HEK293 (cell line): ENCODE results near the gene ARMH4.
A peak's percentile ranks its signal among the peaks of the same experiment; 100 is the strongest.

ENCODE experiments used
- CTCF ChIA-PET: fragments of 350-600 bp; formaldehyde crosslinking; extraction: SDS; loops from one replicate; lab custom pipeline; 2021; ENCODE audit warnings: antibody characterized with exemption; lab: Yijun Ruan, JAX
- POLR2A ChIA-PET: fragments of 300-600 bp; formaldehyde crosslinking; extraction: SDS; loops from one replicate; lab custom pipeline; 2020; ENCODE audit warnings: antibody characterized with exemption, inconsistent platforms; lab: Yijun Ruan, JAX
- H3K27ac ChIP-seq: fragments of 200-500 bp; sonication (Bioruptor generic); 2 replicates; pipeline ENCODE4 v1.5.1; 2014; ENCODE audit warnings: low read depth, low read length, control low read depth, inconsistent platforms; ENCODE audit errors: extremely low read depth
- H3K36me3 ChIP-seq, 2 experiments: fragments of 200-500 bp in 1 of 2; sonication (Bioruptor generic) in 1 of 2; 1 replicate in 1 of 2; 2 replicates in 1 of 2; pipeline ENCODE4 v1.5.1; 2014 to 2017; ENCODE audit warnings: inconsistent platforms in 2 of 2, low read length in 2 of 2; ENCODE audit not compliant: control insufficient read depth in 2 of 2, insufficient read depth in 1 of 2
- H3K4me1 ChIP-seq: fragments of 200-500 bp; sonication (Bioruptor generic); 2 replicates; pipeline ENCODE4 v1.5.1; 2014; ENCODE audit warnings: mild to moderate bottlenecking, low read length, inconsistent platforms; ENCODE audit not compliant: control insufficient read depth, insufficient read depth
- H3K4me3 ChIP-seq: 2 replicates; pipeline ENCODE4 v1.5.1; 2011; ENCODE audit warnings: low read depth, mild to moderate bottlenecking, control low read depth, low read length, moderate library complexity
- H3K9me3 ChIP-seq: fragments of 200-500 bp; sonication (Bioruptor generic); 2 replicates; pipeline ENCODE4 v1.5.1; 2014; ENCODE audit warnings: low read depth, low read length, inconsistent platforms; ENCODE audit not compliant: control insufficient read depth, insufficient read depth
- BCL11B ChIP-seq: fragments of 450-650 bp; formaldehyde crosslinking; IDR thresholded peaks from 2 replicates; pipeline ENCODE4 v1.5.1; 2016; ENCODE audit warnings: low read depth, missing biosample characterization, missing genetic modification characterization
- EGR2 ChIP-seq: fragments of 450-650 bp; formaldehyde crosslinking; IDR thresholded peaks from 2 replicates; pipeline ENCODE4 v1.5.1; 2016; ENCODE audit warnings: low read depth, missing biosample characterization, missing genetic modification characterization
- GLIS1 ChIP-seq: fragments of 450-650 bp; formaldehyde crosslinking; IDR thresholded peaks from 2 replicates; pipeline ENCODE4 v1.5.1; 2016; ENCODE audit warnings: missing biosample characterization, missing genetic modification characterization
- GLIS2 ChIP-seq: fragments of 450-650 bp; formaldehyde crosslinking; IDR thresholded peaks from 2 replicates; pipeline ENCODE4 v1.5.1; 2016; ENCODE audit warnings: missing biosample characterization, missing genetic modification characterization
- KLF1 ChIP-seq: fragments of 450-650 bp; formaldehyde crosslinking; IDR thresholded peaks from 2 replicates; pipeline ENCODE4 v1.5.1; 2016; ENCODE audit warnings: missing biosample characterization, missing genetic modification characterization
- KLF7 ChIP-seq: fragments of 450-650 bp; formaldehyde crosslinking; IDR thresholded peaks from 2 replicates; pipeline ENCODE4 v1.5.1; 2016; ENCODE audit warnings: missing biosample characterization, missing genetic modification characterization, borderline replicate concordance
- KLF9 ChIP-seq: fragments of 450-650 bp; formaldehyde crosslinking; IDR thresholded peaks from 2 replicates; pipeline ENCODE4 v1.5.1; 2016; ENCODE audit warnings: missing biosample characterization, missing genetic modification characterization, low read depth
- OSR2 ChIP-seq: fragments of 450-650 bp; formaldehyde crosslinking; IDR thresholded peaks from 2 replicates; pipeline ENCODE4 v1.5.1; 2016; ENCODE audit warnings: missing biosample characterization, missing genetic modification characterization
- PRDM10 ChIP-seq: fragments of 450-650 bp; formaldehyde crosslinking; IDR thresholded peaks from 2 replicates; pipeline ENCODE4 v1.5.1; 2016; ENCODE audit warnings: missing biosample characterization, missing genetic modification characterization
- REST ChIP-seq: fragments of 450-650 bp; formaldehyde crosslinking; IDR thresholded peaks from 2 replicates; pipeline ENCODE4 v1.5.1; 2016; ENCODE audit warnings: missing biosample characterization, missing genetic modification characterization
- SP2 ChIP-seq: fragments of 450-650 bp; formaldehyde crosslinking; IDR thresholded peaks from 2 replicates; pipeline ENCODE4 v1.5.1; 2016; ENCODE audit warnings: missing biosample characterization, missing genetic modification characterization
- TRIM28 ChIP-seq: IDR thresholded peaks from 2 replicates; pipeline ENCODE4 v1.6.1; 2011; ENCODE audit warnings: low read length, control low read depth, borderline replicate concordance
- ZBTB20 ChIP-seq: fragments of 450-650 bp; formaldehyde crosslinking; IDR thresholded peaks from 2 replicates; pipeline ENCODE4 v1.5.1; 2016; ENCODE audit warnings: missing biosample characterization, missing genetic modification characterization
- ZBTB21 ChIP-seq: fragments of 450-650 bp; formaldehyde crosslinking; IDR thresholded peaks from 2 replicates; pipeline ENCODE4 v1.5.1; 2017; ENCODE audit warnings: missing biosample characterization, missing genetic modification characterization
- ZBTB44 ChIP-seq: fragments of 450-650 bp; IDR thresholded peaks from 2 replicates; pipeline ENCODE4 v1.5.1; 2018; ENCODE audit warnings: missing biosample characterization, mild to moderate bottlenecking, missing genetic modification characterization
- ZFP41 ChIP-seq: fragments of 450-650 bp; formaldehyde crosslinking; IDR thresholded peaks from 2 replicates; pipeline ENCODE4 v1.5.1; 2016; ENCODE audit warnings: missing biosample characterization, missing genetic modification characterization, borderline replicate concordance
- ZNF202 ChIP-seq: fragments of 450-650 bp; formaldehyde crosslinking; IDR thresholded peaks from 2 replicates; pipeline ENCODE4 v1.5.1; 2016; ENCODE audit warnings: missing biosample characterization, missing genetic modification characterization, borderline replicate concordance
- ZNF341 ChIP-seq: fragments of 450-650 bp; formaldehyde crosslinking; IDR thresholded peaks from 2 replicates; pipeline ENCODE4; 2016; ENCODE audit warnings: low read depth, missing biosample characterization, missing genetic modification characterization
- ZNF558 ChIP-seq: fragments of 450-650 bp; formaldehyde crosslinking; IDR thresholded peaks from 2 replicates; pipeline ENCODE4 v1.5.1; 2016; ENCODE audit warnings: missing biosample characterization, missing genetic modification characterization
- ZNF600 ChIP-seq: fragments of 450-650 bp; formaldehyde crosslinking; IDR thresholded peaks from 2 replicates; pipeline ENCODE4 v1.5.1; 2016; ENCODE audit warnings: missing biosample characterization, missing genetic modification characterization
- ZNF610 ChIP-seq: fragments of 450-650 bp; formaldehyde crosslinking; IDR thresholded peaks from 2 replicates; pipeline ENCODE4 v1.5.1; 2016; ENCODE audit warnings: missing biosample characterization, missing genetic modification characterization, borderline replicate concordance
- ZNF626 ChIP-seq: fragments of 450-650 bp; sonication (Bioruptor Pico); formaldehyde crosslinking; IDR thresholded peaks from 2 replicates; pipeline ENCODE4 v1.5.1; 2018; ENCODE audit warnings: missing biosample characterization, missing genetic modification characterization, inconsistent platforms
- ZNF660 ChIP-seq: fragments of 450-650 bp; IDR thresholded peaks from 2 replicates; pipeline ENCODE4 v1.5.1; 2018; ENCODE audit warnings: missing biosample characterization, mild to moderate bottlenecking, missing genetic modification characterization
- ZNF776 ChIP-seq: fragments of 450-650 bp; formaldehyde crosslinking; IDR thresholded peaks from 2 replicates; pipeline ENCODE4 v1.5.0; 2017; ENCODE audit warnings: missing biosample characterization, missing genetic modification characterization, borderline replicate concordance
- TF ChIP-seq, protein P1 (sequence below): fragments of 450-650 bp; formaldehyde crosslinking; IDR thresholded peaks from 2 replicates; pipeline ENCODE4 v1.5.1; 2016; ENCODE audit warnings: missing biosample characterization, missing genetic modification characterization

The ARMH4 gene

GRCh38 chr14:58152014-58152857 is at the start of gene ARMH4:
Gene ARMH4 (minus strand): TSS chr14:58152213. CDS start chr14:58139358, 12,855 bp downstream.
- Histone ChIP-seq H3K36me3 (no peaks in the 10 kb centered on the region), H3K4me3 (peak within 1 kb of the TSS; percentile 92), H3K9me3 (no peaks in the 10 kb centered on the region), H3K4me1 (no peaks in the 10 kb centered on the region), H3K27ac (peak within 1 kb of the TSS; percentile 50; the same call in 1 of the 2 replicates)
- POLR2A ChIA-PET = interaction anchor here (1.3 kb wide), 1 partner anchor 93 kb away, joined by 6 read pairs; the partner anchor contains the start of gene PSMA3
- CTCF ChIA-PET = interaction anchor here (0.6 to 0.7 kb wide), 2 partner anchors 42 to 295 kb away, joined by 3 to 4 read pairs; no protein-coding TSS in a partner anchor
- no peak for TF ChIP-seq ZNF558 (tag by site-specific recombination)
- TF ChIP-seq OSR2 (tag by site-specific recombination) = 0 out of 2 replicates have a peak, but pooled peaks have one; percentile 29
- 0 out of 2 replicates have a peak, but pooled peaks have one; percentile 48 for TF ChIP-seq ZNF660
- TF ChIP-seq, protein P1, sequence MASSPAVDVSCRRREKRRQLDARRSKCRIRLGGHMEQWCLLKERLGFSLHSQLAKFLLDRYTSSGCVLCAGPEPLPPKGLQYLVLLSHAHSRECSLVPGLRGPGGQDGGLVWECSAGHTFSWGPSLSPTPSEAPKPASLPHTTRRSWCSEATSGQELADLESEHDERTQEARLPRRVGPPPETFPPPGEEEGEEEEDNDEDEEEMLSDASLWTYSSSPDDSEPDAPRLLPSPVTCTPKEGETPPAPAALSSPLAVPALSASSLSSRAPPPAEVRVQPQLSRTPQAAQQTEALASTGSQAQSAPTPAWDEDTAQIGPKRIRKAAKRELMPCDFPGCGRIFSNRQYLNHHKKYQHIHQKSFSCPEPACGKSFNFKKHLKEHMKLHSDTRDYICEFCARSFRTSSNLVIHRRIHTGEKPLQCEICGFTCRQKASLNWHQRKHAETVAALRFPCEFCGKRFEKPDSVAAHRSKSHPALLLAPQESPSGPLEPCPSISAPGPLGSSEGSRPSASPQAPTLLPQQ (tag by site-specific recombination) = no peak
- TF ChIP-seq REST = no peak
- TF ChIP-seq ZBTB20 = no peak
- TF ChIP-seq ZNF341 = peak; percentile 40
- TF ChIP-seq SP2 (tag by site-specific recombination) = peak; percentile 93
- no peak for TF ChIP-seq ZNF202 (tag by site-specific recombination)
- TF ChIP-seq ZNF600 (tag by site-specific recombination) = no peak
- peak; percentile 74 for TF ChIP-seq GLIS1
- TF ChIP-seq ZBTB44 (tag by site-specific recombination) = no peak
- TF ChIP-seq ZNF626 = no peak
- no peak for TF ChIP-seq KLF7 (tag by site-specific recombination)
- no peak for TF ChIP-seq BCL11B
- TF ChIP-seq PRDM10 (tag by site-specific recombination) = 0 out of 2 replicates have a peak, but pooled peaks have one; percentile 24
- peak; percentile 95 for TF ChIP-seq EGR2 (tag by site-specific recombination)
- TF ChIP-seq GLIS2 (tag by site-specific recombination) = peak; percentile 90
- TF ChIP-seq TRIM28 = no peak
- TF ChIP-seq ZNF610 (tag by site-specific recombination) = no peak
- TF ChIP-seq KLF9 = peak; percentile 91
- no peak for TF ChIP-seq ZFP41 (tag by site-specific recombination)
- 0 out of 2 replicates have a peak, but pooled peaks have one; percentile 26 for TF ChIP-seq KLF1 (tag by site-specific recombination)
- TF ChIP-seq ZNF776 = no peak
- no peak for TF ChIP-seq ZBTB21 (tag by site-specific recombination)
